ENCODE data around the gene CLPX. TPM values are rescaled to one million over a fixed set of nuclear protein-coding genes. Genes with fewer than 3 reads are reported as not detected.
"Not testable (repeated sequence)": the region's sequence is repeated elsewhere in the genome, so short reads cannot be mapped to it uniquely, and the experiment has no call there.

Gene CLPX
- total RNA-seq, 1 donor from 2014 or later: 46.4 TPM

- intact Hi-C loops (cut with DNase I): no loop called here
- Histone ChIP-seq H3K27ac (no peak overlapping the region), H3K4me3 (no peak overlapping the region), H3K27me3 (no peaks in the 10 kb centered on the region), H3K4me1 (peaks cover 15% of the 10 kb centered on the region), H3K9me3 (no peaks in the 10 kb centered on the region), H3K36me3 (peaks cover 0 to 30% of the 10 kb centered on the region in 2 donors)
- peak in 1 of 2 donors; percentile 46 for DNase-seq (ENCODE audit: extremely low spot score in 2 of 2)
- TF ChIP-seq POLR2A (IDR thresholded peaks at IDR 0.05) (no peak), POLR2AphosphoS5 (IDR thresholded peaks at IDR 0.05; ENCODE audit: insufficient read depth in 1 of 2, low read depth in 1 of 2) (no peak), CTCF (IDR thresholded peaks at IDR 0.05) (no peak)
Observed at GRCh38 chr15:65101891-65102708, 83.0 kb downstream of the CLPX start.

- TF ChIP-seq CTCF (IDR thresholded peaks at IDR 0.05) (peak; percentile 41 to 56 (median 47)), POLR2A (IDR thresholded peaks at IDR 0.05) (no peak)
- Histone ChIP-seq H3K4me3 (no peak overlapping the region), H3K27me3 (no peaks in the 10 kb centered on the region), H3K9me3 (no peaks in the 10 kb centered on the region), H3K27ac (peak overlapping the region; percentile 11), H3K4me1 (peaks cover 15% of the 10 kb centered on the region), H3K36me3 (peaks cover 0 to 30% of the 10 kb centered on the region in 2 donors)
- DNase-seq (ENCODE audit: extremely low spot score in 2 of 2): peak in 1 of 2 donors; percentile 49
- intact Hi-C loops (cut with DNase I): no loop called here
Observed at GRCh38 chr15:65101411-65101890, 83.7 kb downstream of the CLPX start.

GRCh38 chr15:65100442-65100841 lies 84.7 kb downstream of the CLPX start:
- DNase-seq (ENCODE audit: extremely low spot score in 2 of 2): peak; percentile 83 to 84
- peaks cover 0 to 23% of the 10 kb centered on the region in 2 donors for H3K36me3 ChIP-seq
- H3K9me3 ChIP-seq: no peaks in the 10 kb centered on the region
- H3K27ac ChIP-seq: no peak overlapping the region
- H3K27me3 ChIP-seq: no peaks in the 10 kb centered on the region
- peaks cover 15% of the 10 kb centered on the region for H3K4me1 ChIP-seq
- intact Hi-C loops (cut with DNase I): no loop called here
- H3K4me3 ChIP-seq: no peak overlapping the region
- TF ChIP-seq POLR2AphosphoS5 (IDR thresholded peaks at IDR 0.05; ENCODE audit: insufficient read depth in 1 of 2, low read depth in 1 of 2): no peak
- no peak for TF ChIP-seq CTCF (IDR thresholded peaks at IDR 0.05)
- TF ChIP-seq POLR2A (IDR thresholded peaks at IDR 0.05): no peak

GRCh38 chr15:65099801-65100200 lies 85.3 kb downstream of the CLPX start:
- H3K4me3 ChIP-seq; intact Hi-C loops (cut with DNase I); H3K27me3 ChIP-seq; DNase-seq (ENCODE audit: extremely low spot score in 2 of 2); H3K27ac ChIP-seq; H3K9me3 ChIP-seq: not testable (repeated sequence)
- peaks cover 18% of the 10 kb centered on the region for H3K4me1 ChIP-seq
- peaks cover 0 to 17% of the 10 kb centered on the region in 2 donors for H3K36me3 ChIP-seq

- no peak for DNase-seq (ENCODE audit: extremely low spot score in 2 of 2)
- intact Hi-C loops (cut with DNase I): no loop called here
- Histone ChIP-seq H3K36me3 (peaks cover 0 to 12% of the 10 kb centered on the region in 2 donors), H3K27ac (no peak overlapping the region), H3K4me1 (peaks cover 22% of the 10 kb centered on the region), H3K9me3 (no peaks in the 10 kb centered on the region), H3K4me3 (no peak overlapping the region), H3K27me3 (no peaks in the 10 kb centered on the region)
- TF ChIP-seq POLR2AphosphoS5 (IDR thresholded peaks at IDR 0.05; ENCODE audit: insufficient read depth in 1 of 2, low read depth in 1 of 2): no peak
- TF ChIP-seq CTCF (IDR thresholded peaks at IDR 0.05): no peak
- no peak for TF ChIP-seq POLR2A (IDR thresholded peaks at IDR 0.05)
Observed at GRCh38 chr15:65099336-65099735, 85.8 kb downstream of the CLPX start.

Small RNA genes lying within 50 kb of the gene (small RNA-seq; reads per million reads assigned to genes)
- gene AC013553.1 (not detected), gene AC068213.1 (not detected), gene RNU6-686P (not detected)

Other genes starting within 250 kb of the CLPX start
- 62.6 TPM for gene SPG21, start 195.4 kb downstream of the CLPX start, total RNA-seq
- 18.7 TPM for gene MTFMT, start 155.7 kb downstream of the CLPX start, total RNA-seq
- gene SLC51B, start 140.0 kb downstream of the CLPX start, total RNA-seq: not detected
- gene RASL12, start 117.4 kb downstream of the CLPX start, total RNA-seq: 85.7 TPM
- not detected for gene KBTBD13, start 108.6 kb downstream of the CLPX start, total RNA-seq
- 5.4 TPM for gene UBAP1L, start 70.1 kb downstream of the CLPX start, total RNA-seq
- gene PDCD7, start 51.5 kb downstream of the CLPX start, total RNA-seq: 16.5 TPM
- gene CILP, start 26.1 kb upstream of the CLPX start, total RNA-seq: 129 TPM
- gene PARP16, start 101.5 kb upstream of the CLPX start, total RNA-seq: 12.8 TPM
- not detected for gene RNU5A-1, start 110.7 kb upstream of the CLPX start, total RNA-seq
- not detected for gene RNU5B-1, start 119.3 kb upstream of the CLPX start, total RNA-seq
- 0.49 TPM for gene IGDCC3, start 192.7 kb upstream of the CLPX start, total RNA-seq
- 8.8 TPM for gene IGDCC4, start 237.6 kb upstream of the CLPX start, total RNA-seq